ENCODE data around the gene RAB6C.
"Not testable (repeated sequence)": the region's sequence is repeated elsewhere in the genome, so short reads cannot be mapped to it uniquely, and the experiment has no call there.

The RAB6C gene

DNA sequence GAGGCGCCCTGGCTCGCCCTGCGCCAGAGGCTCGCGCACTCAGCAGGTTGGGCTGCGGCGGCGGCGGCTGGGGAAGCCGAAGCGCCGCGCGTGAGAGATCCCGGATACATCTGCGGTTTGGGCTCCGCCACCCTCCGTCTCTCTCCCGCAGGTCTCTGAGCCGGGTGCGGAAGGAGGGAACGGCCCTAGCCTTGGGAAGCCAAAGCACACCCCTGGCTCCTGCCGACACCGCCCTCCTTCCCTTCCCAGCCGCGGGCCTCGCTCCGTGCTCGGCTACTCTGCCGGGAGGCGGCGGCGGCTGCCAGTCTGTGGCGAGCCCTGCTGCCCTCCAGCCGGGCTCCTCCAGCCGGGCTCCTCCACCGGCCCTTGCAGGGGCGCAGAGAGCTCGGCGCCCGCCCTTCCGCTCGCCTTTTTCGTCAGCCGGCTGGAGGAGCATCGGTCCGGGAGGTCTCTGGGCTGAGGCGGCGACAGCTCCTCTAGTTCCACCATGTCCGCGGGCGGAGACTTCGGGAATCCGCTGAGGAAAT, at the start of gene RAB6C:
Gene RAB6C (plus strand): TSS at position 38 of the 527 bp plus-strand sequence. CDS start 450 bp downstream, at position 488.
- H3K27ac ChIP-seq: peak within 1 kb of the TSS; percentile 79

- TF ChIP-seq, protein P1, sequence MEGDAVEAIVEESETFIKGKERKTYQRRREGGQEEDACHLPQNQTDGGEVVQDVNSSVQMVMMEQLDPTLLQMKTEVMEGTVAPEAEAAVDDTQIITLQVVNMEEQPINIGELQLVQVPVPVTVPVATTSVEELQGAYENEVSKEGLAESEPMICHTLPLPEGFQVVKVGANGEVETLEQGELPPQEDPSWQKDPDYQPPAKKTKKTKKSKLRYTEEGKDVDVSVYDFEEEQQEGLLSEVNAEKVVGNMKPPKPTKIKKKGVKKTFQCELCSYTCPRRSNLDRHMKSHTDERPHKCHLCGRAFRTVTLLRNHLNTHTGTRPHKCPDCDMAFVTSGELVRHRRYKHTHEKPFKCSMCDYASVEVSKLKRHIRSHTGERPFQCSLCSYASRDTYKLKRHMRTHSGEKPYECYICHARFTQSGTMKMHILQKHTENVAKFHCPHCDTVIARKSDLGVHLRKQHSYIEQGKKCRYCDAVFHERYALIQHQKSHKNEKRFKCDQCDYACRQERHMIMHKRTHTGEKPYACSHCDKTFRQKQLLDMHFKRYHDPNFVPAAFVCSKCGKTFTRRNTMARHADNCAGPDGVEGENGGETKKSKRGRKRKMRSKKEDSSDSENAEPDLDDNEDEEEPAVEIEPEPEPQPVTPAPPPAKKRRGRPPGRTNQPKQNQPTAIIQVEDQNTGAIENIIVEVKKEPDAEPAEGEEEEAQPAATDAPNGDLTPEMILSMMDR (conservative IDR thresholded peaks at IDR 0.05): no peak
- H3K27ac ChIP-seq: no peak overlapping the region
Observed at GRCh38 chr2:129930451-129930850, 49.0 kb upstream of the RAB6C start.

DNA sequence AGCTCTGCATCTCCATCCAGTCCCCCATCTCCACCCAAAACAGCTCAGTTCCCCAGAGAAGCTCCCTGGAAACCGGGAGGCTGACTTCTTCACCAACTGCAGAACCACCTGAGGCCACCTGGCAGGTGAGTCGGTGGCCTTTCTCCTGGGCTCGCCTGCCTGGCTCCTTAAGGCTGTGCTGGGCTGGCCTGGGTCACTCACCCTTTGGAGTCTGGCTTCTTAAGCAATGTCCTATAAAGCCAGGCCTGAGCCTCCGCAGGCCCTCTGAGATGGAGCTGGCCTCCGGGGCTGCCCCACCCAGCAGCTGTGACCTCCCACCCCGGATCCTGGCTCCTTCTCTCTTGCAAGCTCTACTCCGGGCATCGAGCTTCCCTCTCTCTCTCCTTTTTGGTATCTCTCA, 46.1 kb upstream of the RAB6C start:
- not testable (repeated sequence) for H3K27ac ChIP-seq

DNA sequence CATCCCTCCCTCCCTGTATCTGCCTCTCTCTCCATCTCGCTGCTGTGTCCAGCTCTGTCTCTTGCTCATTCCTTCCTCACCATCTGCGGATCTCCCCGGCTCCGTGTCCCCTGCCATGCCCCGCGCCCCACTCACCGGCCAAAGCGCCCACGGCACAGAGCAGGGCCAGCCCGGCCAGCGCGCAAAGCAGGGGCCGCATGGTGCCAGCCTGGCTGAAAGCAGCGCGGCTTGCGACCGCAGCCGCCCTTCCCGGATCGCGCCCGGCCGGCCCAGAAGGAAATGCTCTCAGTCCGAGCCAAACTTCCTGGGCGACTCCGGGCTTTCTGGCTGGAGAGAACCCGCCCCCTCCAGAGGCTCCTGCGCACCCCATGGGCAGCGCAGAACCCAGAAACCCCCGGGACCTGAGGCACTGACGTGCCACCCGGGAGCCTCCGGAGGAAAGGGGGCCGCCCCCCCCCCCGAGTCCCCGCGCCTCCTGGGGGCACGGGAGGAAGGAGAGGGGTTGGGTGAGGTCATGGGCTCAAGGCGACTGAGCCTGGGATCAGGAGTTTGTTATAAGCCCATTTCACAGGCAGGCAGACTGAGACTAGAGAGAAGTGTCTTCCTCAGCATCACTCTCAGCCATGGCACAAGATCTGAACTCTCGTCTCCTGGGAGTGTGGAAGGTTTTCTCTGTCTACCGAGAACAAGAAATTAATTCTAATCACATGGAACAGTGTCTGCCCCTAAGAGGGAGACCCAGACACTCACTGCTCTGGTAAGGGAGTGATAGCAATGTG, 45.2 kb upstream of the RAB6C start:
- H3K27ac ChIP-seq: no peak overlapping the region
- TF ChIP-seq, protein P1 (conservative IDR thresholded peaks at IDR 0.05): no peak

DNA sequence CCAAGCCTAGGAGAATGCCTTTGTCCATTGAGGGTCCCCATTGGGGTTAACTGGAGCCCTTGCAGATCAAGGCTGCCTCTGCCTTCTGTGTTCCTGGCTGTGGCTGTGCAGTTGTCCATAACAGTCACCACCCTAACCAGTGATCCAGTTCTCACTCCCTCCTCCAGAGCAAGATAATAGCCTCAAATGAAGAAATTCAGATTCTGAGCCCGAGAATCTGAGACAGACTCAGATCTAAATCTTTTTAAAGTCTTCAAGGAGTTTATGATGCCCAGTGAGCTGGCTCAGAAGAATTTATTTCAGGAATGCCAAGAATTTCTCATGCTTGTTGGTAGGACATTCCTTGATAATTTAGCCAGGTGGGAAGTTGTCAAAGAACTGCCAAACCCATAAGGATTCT, 44.3 kb upstream of the RAB6C start:
- TF ChIP-seq, protein P1 (conservative IDR thresholded peaks at IDR 0.05): no peak
- H3K27ac ChIP-seq: no peak overlapping the region

DNA sequence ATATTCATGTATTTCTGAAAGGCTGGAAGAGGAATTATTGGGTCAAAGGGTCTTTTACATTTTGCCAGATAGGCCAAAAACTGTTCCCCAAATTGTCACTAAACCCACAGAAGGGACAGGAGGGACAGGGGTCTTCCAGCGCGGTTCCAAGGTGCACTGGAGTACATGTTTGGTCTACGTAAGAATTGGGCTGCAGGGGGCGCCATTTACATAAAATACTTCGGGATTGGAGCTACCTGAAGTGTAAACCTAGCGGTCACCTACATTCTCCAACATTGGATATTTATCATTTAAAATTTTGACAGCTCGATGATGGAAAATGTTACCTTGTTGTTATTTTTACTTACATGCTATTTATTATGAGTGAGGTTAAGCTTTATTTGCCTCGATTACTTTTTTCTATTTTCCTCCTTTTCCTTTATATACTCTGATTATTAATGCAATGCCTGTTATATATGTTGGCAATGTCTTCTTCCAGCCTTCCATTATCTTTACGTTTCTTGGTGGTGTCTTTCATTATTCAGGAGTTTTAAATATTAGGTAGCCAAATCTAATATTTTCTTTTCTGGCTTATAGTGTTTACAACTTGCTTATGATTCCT, 43.0 kb upstream of the RAB6C start:
- TF ChIP-seq, protein P1 (conservative IDR thresholded peaks at IDR 0.05): peak; percentile 73
- H3K27ac ChIP-seq: no peak overlapping the region

DNA sequence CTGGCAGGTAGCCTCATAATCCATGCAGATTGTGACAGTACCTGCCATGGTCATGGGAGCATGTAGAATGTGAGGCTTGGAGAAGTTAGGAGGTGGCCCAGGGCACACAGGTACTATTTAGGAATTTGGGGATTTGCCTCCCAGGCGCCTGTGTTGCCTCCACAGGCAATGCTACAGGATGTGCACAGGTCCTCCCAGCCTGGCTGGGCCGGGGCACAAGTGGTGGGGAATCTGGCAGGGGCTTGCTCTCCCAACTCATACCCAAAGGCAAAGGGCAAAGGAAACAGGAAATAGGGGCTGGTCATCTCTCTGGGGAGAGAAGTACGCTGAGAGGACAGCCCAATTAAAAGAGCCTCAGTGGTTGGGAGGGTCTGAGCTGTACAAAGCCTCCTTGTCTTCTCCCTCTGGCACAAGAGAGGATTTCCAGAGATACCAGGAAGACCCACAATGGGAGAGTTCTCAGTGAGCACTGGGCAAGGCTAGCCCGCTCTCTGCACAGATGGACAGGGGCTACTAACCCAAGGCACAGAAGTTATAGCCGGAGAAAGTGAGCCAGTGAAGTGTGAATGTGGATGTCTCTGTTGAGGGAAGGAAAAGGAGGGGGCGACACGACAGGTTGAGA, 40.5 kb upstream of the RAB6C start:
- not testable (repeated sequence) for H3K27ac ChIP-seq

GRCh38 chr2:129943456-129943855, 36.0 kb upstream of the RAB6C start:
- H3K27ac ChIP-seq: not testable (repeated sequence)

DNA sequence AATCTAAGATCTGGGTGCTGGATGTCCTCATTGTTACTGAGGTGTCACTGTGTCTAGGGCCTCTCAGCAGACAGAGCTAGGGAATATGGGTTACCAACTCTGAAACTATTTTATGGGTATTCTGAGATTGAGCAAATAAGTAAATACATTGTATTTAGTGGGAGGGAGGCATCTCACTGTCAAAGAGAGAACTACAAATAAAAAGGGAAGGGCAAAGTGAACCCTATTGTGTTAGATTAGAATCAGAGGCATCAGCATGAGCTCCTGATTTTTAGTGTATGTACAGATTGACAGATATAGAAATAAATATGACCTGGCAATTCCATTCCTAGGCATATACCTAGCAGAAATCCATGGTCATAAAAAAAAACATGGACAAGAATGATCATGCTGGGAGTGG, 33.9 kb upstream of the RAB6C start:
- H3K27ac ChIP-seq: no peak overlapping the region
- TF ChIP-seq, protein P1 (conservative IDR thresholded peaks at IDR 0.05): no peak

DNA sequence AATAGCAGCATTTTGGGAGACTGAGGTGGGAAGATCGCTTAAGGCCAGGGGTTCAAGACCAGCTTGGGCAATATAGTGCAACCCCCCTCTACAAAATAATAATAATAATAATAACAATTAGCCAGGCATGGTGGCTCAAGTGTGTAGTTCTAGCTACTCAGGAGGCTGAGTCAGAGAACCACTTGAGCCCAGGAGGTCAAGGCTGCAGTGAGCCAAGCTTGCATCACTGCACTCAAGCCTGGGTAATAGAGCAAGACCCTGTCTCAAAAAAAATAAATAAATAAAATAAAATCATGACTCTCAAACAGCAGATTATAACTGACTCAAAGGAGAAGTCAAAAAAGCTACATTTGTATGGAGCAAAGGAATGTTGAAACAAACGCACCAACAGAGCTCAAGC, 31.8 kb upstream of the RAB6C start:
- H3K27ac ChIP-seq: not testable (repeated sequence)

GRCh38 chr2:129956171-129956570, 23.3 kb upstream of the RAB6C start:
- not testable (repeated sequence) for H3K27ac ChIP-seq

Measured in VCaP (cell line).